ENCODE results near the gene MYO1D.
"Not testable (repeated sequence)": the region's sequence is repeated elsewhere in the genome, so short reads cannot be mapped to it uniquely, and the experiment has no call there.

The MYO1D gene

GRCh38 chr17:32742681-32743538 is 134.0 kb downstream of the MYO1D start:
- Histone ChIP-seq H3K27me3 (no peaks in the 10 kb centered on the region), H3K4me1 (no peaks in the 10 kb centered on the region), H3K9me3 (no peaks in the 10 kb centered on the region), H3K4me3 (no peak overlapping the region), H3K36me3 (peaks cover 43 to 54% (median 46%) of the 10 kb centered on the region in 3 donors), H3K27ac (no peak overlapping the region)
- intact Hi-C loops (cut with DNase I; ENCODE audit: low total_unique reads) = no loop called here
- no peak for DNase-seq
- no peak for TF ChIP-seq CTCF (IDR thresholded peaks at IDR 0.05)

GRCh38 chr17:32741381-32741780 is 135.5 kb downstream of the MYO1D start:
- no peaks in the 10 kb centered on the region for H3K4me1 ChIP-seq
- no peaks in the 10 kb centered on the region for H3K9me3 ChIP-seq
- DNase-seq = no peak
- intact Hi-C loops (cut with DNase I; ENCODE audit: low total_unique reads) = no loop called here
- TF ChIP-seq CTCF (IDR thresholded peaks at IDR 0.05) = no peak
- H3K4me3 ChIP-seq = no peak overlapping the region
- no peak overlapping the region for H3K27ac ChIP-seq
- H3K27me3 ChIP-seq = no peaks in the 10 kb centered on the region
- peaks cover 46 to 53% (median 46%) of the 10 kb centered on the region in 3 donors for H3K36me3 ChIP-seq

- intact Hi-C loops (cut with DNase I; ENCODE audit: low total_unique reads) = no loop called here
- no peak for DNase-seq
- H3K27ac ChIP-seq = no peak overlapping the region
- H3K9me3 ChIP-seq = no peaks in the 10 kb centered on the region
- H3K36me3 ChIP-seq = peaks cover 41 to 56% (median 50%) of the 10 kb centered on the region in 3 donors
- no peaks in the 10 kb centered on the region for H3K27me3 ChIP-seq
- no peaks in the 10 kb centered on the region for H3K4me1 ChIP-seq
- H3K4me3 ChIP-seq = no peak overlapping the region
- no peak for TF ChIP-seq CTCF (IDR thresholded peaks at IDR 0.05)
Measured at GRCh38 chr17:32739722-32740121, 137.2 kb downstream of the MYO1D start.

- H3K4me1 ChIP-seq; H3K27ac ChIP-seq; H3K9me3 ChIP-seq; intact Hi-C loops (cut with DNase I; ENCODE audit: low total_unique reads); H3K4me3 ChIP-seq; DNase-seq; H3K27me3 ChIP-seq: not testable (repeated sequence)
- H3K36me3 ChIP-seq = peaks cover 41 to 52% (median 44%) of the 10 kb centered on the region in 3 donors
Measured at GRCh38 chr17:32739151-32739550, 137.8 kb downstream of the MYO1D start.

GRCh38 chr17:32733401-32733800 is 143.5 kb downstream of the MYO1D start:
- peaks cover 45 to 53% (median 53%) of the 10 kb centered on the region in 3 donors for H3K36me3 ChIP-seq
- no peak for TF ChIP-seq CTCF (IDR thresholded peaks at IDR 0.05)

GRCh38 chr17:32732900-32733299 is 144.0 kb downstream of the MYO1D start:
- Histone ChIP-seq H3K4me3 (no peak overlapping the region), H3K27me3 (no peaks in the 10 kb centered on the region), H3K36me3 (peaks cover 40 to 53% (median 48%) of the 10 kb centered on the region in 3 donors), H3K27ac (no peak overlapping the region), H3K9me3 (no peaks in the 10 kb centered on the region), H3K4me1 (no peaks in the 10 kb centered on the region)
- DNase-seq = no peak
- TF ChIP-seq CTCF (IDR thresholded peaks at IDR 0.05) = no peak
- intact Hi-C loops (cut with DNase I; ENCODE audit: low total_unique reads) = no loop called here

More at GRCh38 chr17:32733401-32733800, 143.5 kb downstream of the MYO1D start:
- intact Hi-C loops (cut with DNase I; ENCODE audit: low total_unique reads) = no loop called here
- H3K9me3 ChIP-seq = no peaks in the 10 kb centered on the region
- no peaks in the 10 kb centered on the region for H3K4me1 ChIP-seq
- H3K27me3 ChIP-seq = no peaks in the 10 kb centered on the region
- no peak overlapping the region for H3K27ac ChIP-seq
- DNase-seq = no peak
- H3K4me3 ChIP-seq = no peak overlapping the region

All from tibial artery (tissue), 4 donors.